ENCODE measurements around the gene CATSPERE. TPM values are rescaled to one million over a fixed set of nuclear protein-coding genes. Genes with fewer than 3 reads are reported as not detected.

The CATSPERE gene
- total and polyA plus RNA-seq, 5 donors from 2014 or later, result 0.49 to 0.58 TPM; not detected in 3

DNA sequence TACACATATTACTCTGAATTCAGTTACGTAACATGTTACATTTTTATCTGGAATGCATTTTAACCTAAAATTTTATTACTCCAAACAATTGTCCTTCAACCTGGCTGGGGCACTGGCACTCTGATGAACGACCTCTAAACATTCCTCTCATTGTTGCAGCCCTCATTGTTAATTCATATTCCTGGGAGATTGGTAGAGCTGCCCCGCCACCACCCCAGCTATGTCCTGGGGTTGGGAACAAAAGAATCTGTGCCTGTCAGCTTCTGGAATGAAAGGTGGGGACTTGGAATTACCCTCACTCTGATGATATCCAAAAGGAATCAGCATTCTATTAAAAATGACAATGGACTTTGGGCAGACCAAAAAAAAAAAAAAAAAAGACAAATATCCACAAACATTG lies 153.8 kb downstream of the CATSPERE start:
- Mint-ChIP-seq H3K4me3 (no peak overlapping the region), H3K27ac (no peak overlapping the region)

DNA sequence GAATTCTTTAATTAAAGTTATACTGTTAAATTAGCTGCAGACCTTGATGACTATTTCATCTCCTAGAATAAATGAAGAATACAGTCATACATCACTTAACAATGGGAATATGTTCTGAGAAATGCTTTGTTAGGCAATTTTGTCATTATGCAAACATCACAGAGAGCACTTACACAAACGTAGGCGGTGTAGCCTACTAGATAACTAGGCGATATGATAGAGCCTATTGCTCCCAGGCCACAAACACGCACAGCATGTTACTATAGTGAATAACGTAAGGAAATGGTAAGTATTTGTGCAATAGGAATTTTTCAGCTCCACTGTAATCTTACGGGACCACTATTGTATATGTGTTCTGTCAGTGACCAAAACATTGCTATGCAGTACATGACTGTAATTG lies 154.2 kb downstream of the CATSPERE start:
- no peak overlapping the region for H3K27ac ChIP-seq (ENCODE audit: insufficient read depth, low read length, poor library complexity, severe bottlenecking)
- H3K9me3 Mint-ChIP-seq, result no peaks in the 10 kb centered on the region

More for the DNA sequence above, 153.8 kb downstream of the CATSPERE start:
- no peaks in the 10 kb centered on the region for H3K9me3 ChIP-seq (ENCODE audit: control insufficient read depth in 2 of 2, low read length in 2 of 2)
- peaks cover 10% of the 10 kb centered on the region for H3K27me3 Mint-ChIP-seq
- no peaks in the 10 kb centered on the region for H3K4me1 Mint-ChIP-seq
- H3K36me3 Mint-ChIP-seq, result no peaks in the 10 kb centered on the region
- no peak overlapping the region for H3K4me3 ChIP-seq (ENCODE audit: low read depth, low read length)
- H3K36me3 ChIP-seq (ENCODE audit: control insufficient read depth, insufficient read depth, low read length), result no peaks in the 10 kb centered on the region
- no peaks in the 10 kb centered on the region for H3K4me1 ChIP-seq (ENCODE audit: control insufficient read depth, insufficient read depth, low read length, poor library complexity, severe bottlenecking)
- no peak for ATAC-seq (ENCODE audit: low read depth in 2 of 2)
- no peaks in the 10 kb centered on the region for H3K27me3 ChIP-seq (ENCODE audit: control insufficient read depth, insufficient read depth, low read length)
- no peak overlapping the region for H3K27ac ChIP-seq (ENCODE audit: insufficient read depth, low read length, poor library complexity, severe bottlenecking)
- H3K9me3 Mint-ChIP-seq, result no peaks in the 10 kb centered on the region
- no peak for DNase-seq

DNA sequence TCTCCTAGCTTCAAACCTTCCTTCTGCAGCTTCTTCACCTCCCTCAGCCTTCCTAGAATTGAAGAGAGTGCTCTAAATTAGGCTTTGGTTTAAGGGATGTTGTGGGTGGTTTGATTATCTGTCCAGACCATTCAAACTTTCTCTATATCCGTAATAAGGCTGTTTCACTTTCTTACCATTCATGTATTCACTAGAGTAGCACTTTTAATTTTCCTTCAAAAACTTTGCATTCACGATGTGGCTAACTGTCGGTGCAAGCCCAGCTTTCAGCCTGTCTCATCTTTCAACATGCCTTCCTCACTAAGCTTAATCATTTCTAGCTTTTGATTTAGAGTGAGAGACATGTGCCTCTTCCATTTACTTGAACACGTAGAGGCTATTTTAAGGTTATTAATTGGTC lies 165.6 kb downstream of the CATSPERE start:
- Histone ChIP-seq H3K4me1 (ENCODE audit: control insufficient read depth, insufficient read depth, low read length, poor library complexity, severe bottlenecking) (no peaks in the 10 kb centered on the region), H3K27ac (ENCODE audit: insufficient read depth, low read length, poor library complexity, severe bottlenecking) (no peak overlapping the region), H3K4me3 (ENCODE audit: low read depth, low read length) (no peak overlapping the region), H3K36me3 (ENCODE audit: control insufficient read depth, insufficient read depth, low read length) (no peaks in the 10 kb centered on the region), H3K9me3 (ENCODE audit: control insufficient read depth in 2 of 2, low read length in 2 of 2) (no peaks in the 10 kb centered on the region), H3K27me3 (ENCODE audit: control insufficient read depth, insufficient read depth, low read length) (no peaks in the 10 kb centered on the region)
- ATAC-seq (ENCODE audit: low read depth in 2 of 2), result no peak
- DNase-seq, result no peak
- Mint-ChIP-seq H3K9me3 (no peaks in the 10 kb centered on the region), H3K27ac (no peak overlapping the region), H3K4me1 (no peaks in the 10 kb centered on the region), H3K27me3 (peaks cover 12% of the 10 kb centered on the region), H3K4me3 (no peak overlapping the region), H3K36me3 (peaks cover 3% of the 10 kb centered on the region)

More for the DNA sequence above, 154.2 kb downstream of the CATSPERE start:
- H3K27ac Mint-ChIP-seq, result no peak overlapping the region
- no peaks in the 10 kb centered on the region for H3K4me1 Mint-ChIP-seq
- no peak overlapping the region for H3K4me3 Mint-ChIP-seq
- H3K4me3 ChIP-seq (ENCODE audit: low read depth, low read length), result no peak overlapping the region
- H3K9me3 ChIP-seq (ENCODE audit: control insufficient read depth in 2 of 2, low read length in 2 of 2), result no peaks in the 10 kb centered on the region
- DNase-seq (no peak), ATAC-seq (ENCODE audit: low read depth in 2 of 2) (no peak)
- no peaks in the 10 kb centered on the region for H3K27me3 ChIP-seq (ENCODE audit: control insufficient read depth, insufficient read depth, low read length)
- H3K36me3 ChIP-seq (ENCODE audit: control insufficient read depth, insufficient read depth, low read length), result no peaks in the 10 kb centered on the region
- no peaks in the 10 kb centered on the region for H3K4me1 ChIP-seq (ENCODE audit: control insufficient read depth, insufficient read depth, low read length, poor library complexity, severe bottlenecking)
- H3K27me3 Mint-ChIP-seq, result peaks cover 10% of the 10 kb centered on the region
- no peaks in the 10 kb centered on the region for H3K36me3 Mint-ChIP-seq

DNA sequence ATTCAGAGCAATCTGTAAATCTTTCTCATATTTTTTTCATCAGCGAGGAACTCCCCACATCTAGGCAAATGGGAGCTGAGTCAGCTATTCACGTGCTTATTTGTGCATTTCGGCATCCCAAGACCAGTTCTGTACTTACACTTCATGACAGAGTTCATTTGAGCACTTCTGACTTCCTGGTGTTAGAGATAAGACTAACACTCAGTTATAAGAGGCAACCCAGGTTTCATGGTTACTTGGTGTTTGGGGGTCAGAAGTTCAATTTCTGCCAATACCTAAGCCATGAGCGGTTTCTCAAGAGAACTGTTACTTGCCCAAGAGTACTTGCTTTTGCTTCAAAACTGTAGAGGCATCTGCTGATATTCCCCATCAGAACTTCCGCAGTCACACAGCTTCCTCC lies 167.7 kb downstream of the CATSPERE start:
- no peak overlapping the region for H3K27ac ChIP-seq (ENCODE audit: insufficient read depth, low read length, poor library complexity, severe bottlenecking)
- no peaks in the 10 kb centered on the region for H3K4me1 Mint-ChIP-seq
- ATAC-seq (ENCODE audit: low read depth in 2 of 2), result no peak
- H3K27ac Mint-ChIP-seq, result no peak overlapping the region
- peaks cover 13% of the 10 kb centered on the region for H3K27me3 Mint-ChIP-seq
- no peaks in the 10 kb centered on the region for H3K9me3 Mint-ChIP-seq
- no peaks in the 10 kb centered on the region for H3K36me3 ChIP-seq (ENCODE audit: control insufficient read depth, insufficient read depth, low read length)
- no peak overlapping the region for H3K4me3 ChIP-seq (ENCODE audit: low read depth, low read length)
- DNase-seq, result no peak
- H3K27me3 ChIP-seq (ENCODE audit: control insufficient read depth, insufficient read depth, low read length), result no peaks in the 10 kb centered on the region
- peaks cover 4% of the 10 kb centered on the region for H3K36me3 Mint-ChIP-seq
- H3K9me3 ChIP-seq (ENCODE audit: control insufficient read depth in 2 of 2, low read length in 2 of 2), result no peaks in the 10 kb centered on the region
- H3K4me1 ChIP-seq (ENCODE audit: control insufficient read depth, insufficient read depth, low read length, poor library complexity, severe bottlenecking), result no peaks in the 10 kb centered on the region
- H3K4me3 Mint-ChIP-seq, result no peak overlapping the region

DNA sequence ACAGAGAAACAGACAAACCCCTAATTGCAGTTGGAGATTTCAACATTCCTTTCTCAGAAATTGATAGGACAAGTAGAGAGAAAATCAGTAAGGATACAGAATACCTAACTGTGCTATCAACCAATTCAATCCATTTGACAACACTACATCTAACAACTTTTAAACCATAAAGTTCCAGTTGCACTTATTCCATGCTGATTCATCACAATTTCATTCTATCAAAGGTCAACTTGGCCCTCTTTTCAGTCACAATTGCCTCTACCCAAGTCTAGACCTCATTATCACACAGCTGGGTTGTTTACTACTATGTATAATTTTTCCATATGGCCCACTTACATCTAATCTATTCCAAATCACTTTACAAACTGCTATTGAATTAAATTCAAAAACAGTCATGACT lies 172.1 kb downstream of the CATSPERE start:
- no peak overlapping the region for H3K4me3 ChIP-seq (ENCODE audit: low read depth, low read length)
- no peaks in the 10 kb centered on the region for H3K9me3 ChIP-seq (ENCODE audit: control insufficient read depth in 2 of 2, low read length in 2 of 2)
- no peaks in the 10 kb centered on the region for H3K4me1 ChIP-seq (ENCODE audit: control insufficient read depth, insufficient read depth, low read length, poor library complexity, severe bottlenecking)
- no peaks in the 10 kb centered on the region for H3K36me3 ChIP-seq (ENCODE audit: control insufficient read depth, insufficient read depth, low read length)
- no peak overlapping the region for H3K27ac ChIP-seq (ENCODE audit: insufficient read depth, low read length, poor library complexity, severe bottlenecking)
- H3K4me1 Mint-ChIP-seq, result no peaks in the 10 kb centered on the region
- no peak overlapping the region for H3K27ac Mint-ChIP-seq
- H3K27me3 ChIP-seq (ENCODE audit: control insufficient read depth, insufficient read depth, low read length), result peaks cover 8% of the 10 kb centered on the region
- H3K9me3 Mint-ChIP-seq, result no peaks in the 10 kb centered on the region
- no peak for DNase-seq
- ATAC-seq (ENCODE audit: low read depth in 2 of 2), result no peak
- H3K4me3 Mint-ChIP-seq, result no peak overlapping the region
- H3K27me3 Mint-ChIP-seq, result peaks cover 13% of the 10 kb centered on the region
- H3K36me3 Mint-ChIP-seq, result peaks cover 4% of the 10 kb centered on the region

DNA sequence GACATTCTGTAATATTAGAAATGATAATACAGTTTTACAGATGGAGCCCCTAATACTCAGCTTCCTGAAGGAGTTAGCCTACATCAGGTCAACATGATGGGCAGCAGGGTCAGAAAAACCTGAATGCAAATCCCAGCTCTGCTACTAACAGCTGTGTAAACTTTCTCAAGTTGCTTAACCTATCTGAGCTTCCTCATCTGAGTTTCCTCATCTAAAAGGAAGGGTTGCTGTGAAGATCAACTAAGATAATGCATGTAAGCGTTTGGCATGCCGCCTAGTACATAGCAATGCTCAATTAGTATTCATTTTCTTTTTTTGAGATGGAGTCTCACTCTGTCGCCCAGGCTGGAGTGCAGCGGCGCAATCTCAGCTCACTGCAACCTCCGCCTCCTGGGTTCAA lies 173.5 kb downstream of the CATSPERE start:
- Histone ChIP-seq H3K27me3 (ENCODE audit: control insufficient read depth, insufficient read depth, low read length) (peaks cover 10% of the 10 kb centered on the region), H3K4me1 (ENCODE audit: control insufficient read depth, insufficient read depth, low read length, poor library complexity, severe bottlenecking) (no peaks in the 10 kb centered on the region), H3K4me3 (ENCODE audit: low read depth, low read length) (no peak overlapping the region), H3K9me3 (ENCODE audit: control insufficient read depth in 2 of 2, low read length in 2 of 2) (no peaks in the 10 kb centered on the region), H3K27ac (ENCODE audit: insufficient read depth, low read length, poor library complexity, severe bottlenecking) (no peak overlapping the region), H3K36me3 (ENCODE audit: control insufficient read depth, insufficient read depth, low read length) (no peaks in the 10 kb centered on the region)
- no peak for DNase-seq
- no peak for ATAC-seq (ENCODE audit: low read depth in 2 of 2)
- Mint-ChIP-seq H3K36me3 (peaks cover 4% of the 10 kb centered on the region), H3K27me3 (peaks cover 13% of the 10 kb centered on the region), H3K4me1 (no peaks in the 10 kb centered on the region), H3K4me3 (no peak overlapping the region), H3K9me3 (no peaks in the 10 kb centered on the region), H3K27ac (no peak overlapping the region)

DNA sequence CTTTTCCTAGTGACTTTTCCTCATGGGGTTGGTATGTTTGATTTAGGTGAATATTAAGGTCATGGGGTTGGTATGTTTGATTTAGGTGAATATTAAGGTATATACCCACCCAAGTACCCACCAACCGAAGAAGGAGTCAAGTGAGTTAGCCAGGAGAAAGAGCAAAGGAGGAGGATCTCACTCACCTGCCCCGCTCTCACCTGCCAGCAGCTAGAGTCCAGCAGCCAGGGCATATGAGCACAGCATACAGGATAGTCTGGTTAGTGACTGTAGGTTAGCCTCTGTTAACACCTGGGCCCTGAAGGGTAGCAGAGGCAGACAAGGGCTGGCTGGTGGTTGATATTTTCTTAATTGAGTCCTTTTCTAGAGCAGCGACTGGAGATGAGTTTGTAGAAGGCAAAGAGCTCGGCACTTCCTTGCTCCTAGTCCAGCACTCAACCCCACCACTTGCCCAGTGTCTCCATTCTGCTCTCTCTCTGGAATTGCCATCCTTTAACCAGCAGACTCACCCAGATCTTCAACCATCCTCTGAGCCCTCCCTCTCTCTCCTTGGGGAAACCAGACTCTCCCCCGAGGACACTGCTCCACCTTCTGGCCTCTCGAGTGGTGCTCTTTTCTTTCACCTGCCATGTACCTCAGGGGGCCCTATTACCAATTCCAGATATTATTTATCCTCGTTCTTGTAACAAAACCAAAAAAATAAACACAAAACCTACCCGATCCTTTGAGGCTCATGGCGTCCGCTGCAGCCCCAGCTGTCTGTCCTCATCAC lies 175.6 kb downstream of the CATSPERE start:
- ATAC-seq (ENCODE audit: low read depth in 2 of 2) (no peak), DNase-seq (no peak)
- Mint-ChIP-seq H3K4me1 (no peaks in the 10 kb centered on the region), H3K27ac (no peak overlapping the region), H3K36me3 (peaks cover under 1% of the 10 kb centered on the region), H3K27me3 (peaks cover 9% of the 10 kb centered on the region), H3K9me3 (no peaks in the 10 kb centered on the region), H3K4me3 (no peak overlapping the region)
- H3K27me3 ChIP-seq (ENCODE audit: control insufficient read depth, insufficient read depth, low read length), result peaks cover 19% of the 10 kb centered on the region
- no peak overlapping the region for H3K27ac ChIP-seq (ENCODE audit: insufficient read depth, low read length, poor library complexity, severe bottlenecking)
- H3K4me1 ChIP-seq (ENCODE audit: control insufficient read depth, insufficient read depth, low read length, poor library complexity, severe bottlenecking), result no peaks in the 10 kb centered on the region
- no peaks in the 10 kb centered on the region for H3K36me3 ChIP-seq (ENCODE audit: control insufficient read depth, insufficient read depth, low read length)
- H3K4me3 ChIP-seq (ENCODE audit: low read depth, low read length), result no peak overlapping the region
- no peaks in the 10 kb centered on the region for H3K9me3 ChIP-seq (ENCODE audit: control insufficient read depth in 2 of 2, low read length in 2 of 2)

DNA sequence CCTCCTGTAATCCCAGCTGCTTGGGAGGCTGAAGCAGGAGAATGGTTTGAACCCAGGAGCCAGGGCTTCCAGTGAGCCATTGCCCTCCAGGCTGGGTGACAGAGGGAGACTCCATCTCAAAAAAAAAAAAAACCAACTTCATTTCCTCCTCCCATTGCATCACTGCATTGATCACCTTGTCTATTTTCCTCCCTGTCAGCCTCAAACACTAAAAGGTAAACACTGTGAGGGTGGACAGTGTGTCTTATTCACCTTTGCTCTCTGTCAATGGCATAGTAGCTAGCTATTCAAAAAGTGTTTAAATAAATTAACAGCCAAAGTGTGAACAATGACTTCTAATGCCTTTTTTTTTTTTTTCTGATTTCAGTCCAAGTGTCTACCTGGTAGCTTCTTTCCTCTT lies 178.5 kb downstream of the CATSPERE start:
- Mint-ChIP-seq H3K27ac (no peak overlapping the region), H3K36me3 (no peaks in the 10 kb centered on the region), H3K4me3 (no peak overlapping the region), H3K9me3 (no peaks in the 10 kb centered on the region), H3K4me1 (no peaks in the 10 kb centered on the region), H3K27me3 (peaks cover 22% of the 10 kb centered on the region)
- Histone ChIP-seq H3K4me3 (ENCODE audit: low read depth, low read length) (no peak overlapping the region), H3K4me1 (ENCODE audit: control insufficient read depth, insufficient read depth, low read length, poor library complexity, severe bottlenecking) (no peaks in the 10 kb centered on the region), H3K27ac (ENCODE audit: insufficient read depth, low read length, poor library complexity, severe bottlenecking) (no peak overlapping the region), H3K27me3 (ENCODE audit: control insufficient read depth, insufficient read depth, low read length) (peaks cover 19% of the 10 kb centered on the region), H3K36me3 (ENCODE audit: control insufficient read depth, insufficient read depth, low read length) (no peaks in the 10 kb centered on the region), H3K9me3 (ENCODE audit: control insufficient read depth in 2 of 2, low read length in 2 of 2) (no peaks in the 10 kb centered on the region)
- ATAC-seq (ENCODE audit: low read depth in 2 of 2), result no peak
- no peak for DNase-seq

All from CD4-positive, CD25-positive, alpha-beta regulatory T cell (primary cell).